CD4-positive, alpha-beta T cell (primary cell): ENCODE data around the gene CAP2. TPM values are rescaled to one million over a fixed set of nuclear protein-coding genes. Genes with fewer than 3 reads are reported as not detected.
A peak's percentile ranks its signal among the peaks of the same experiment; 100 is the strongest.
"Not testable (repeated sequence)": the region's sequence is repeated elsewhere in the genome, so short reads cannot be mapped to it uniquely, and the experiment has no call there.

Experiments
- ATAC-seq: fragments of 200-7000 bp; cut with Tn5 transposase; one replicate; pipeline ENCODE4 v1.10.0; 2022; ENCODE audit warnings: mild to moderate bottlenecking; ENCODE audit not compliant: poor library complexity
- CTCF ChIA-PET: fragments of 350-600 bp; sonication (Branson Sonifier 250); formaldehyde crosslinking; loops from one replicate; lab custom pipeline; 2021; ENCODE audit warnings: antibody characterized with exemption, inconsistent platforms; lab: Charles Lee
- POLR2A ChIA-PET: fragments of 350-600 bp; sonication (Branson Sonifier 250); formaldehyde crosslinking; loops from one replicate; lab custom pipeline; 2021; ENCODE audit warnings: antibody characterized with exemption, inconsistent platforms; lab: Charles Lee
- DNase-seq, 14 experiments: peaks; one replicate each; pipeline ENCODE4 v3.0.0-alpha.2; 2013 to 2020; ENCODE audit warnings: mixed read lengths in 2 of 14
- H3K27ac ChIP-seq, 2 donors: one replicate each; pipeline versions ENCODE4 v1.5.1 to v1.7.0; 2013; ENCODE audit warnings: low read length in 2 of 2, low read depth in 1 of 2, mild to moderate bottlenecking in 1 of 2
- H3K27me3 ChIP-seq, 2 experiments: 1 replicate in 1 of 2; 2 replicates in 1 of 2; pipeline versions ENCODE4 v1.6.1 to v1.7.0; 2013; ENCODE audit warnings: low read length in 2 of 2, control low read depth in 1 of 2, mild to moderate bottlenecking in 1 of 2, moderate library complexity in 1 of 2; ENCODE audit not compliant: insufficient read depth in 2 of 2, control insufficient read depth in 1 of 2
- H3K36me3 ChIP-seq: one replicate; pipeline ENCODE4 v1.6.1; 2013; ENCODE audit warnings: low read length, control low read depth; ENCODE audit not compliant: insufficient read depth
- H3K4me1 ChIP-seq: one replicate; pipeline ENCODE4 v1.6.1; 2013; ENCODE audit warnings: low read length, control low read depth; ENCODE audit not compliant: insufficient read depth
- H3K4me3 ChIP-seq: one replicate; pipeline ENCODE4 v1.5.1; 2013; ENCODE audit warnings: mild to moderate bottlenecking, low read length, moderate library complexity
- H3K9me3 ChIP-seq, 2 experiments: 1 replicate in 1 of 2; 2 replicates in 1 of 2; pipeline versions ENCODE4 v1.6.1 to v1.7.0; 2013; ENCODE audit warnings: low read length in 2 of 2, mild to moderate bottlenecking in 2 of 2, control low read depth in 1 of 2, moderate library complexity in 1 of 2; ENCODE audit not compliant: control insufficient read depth in 1 of 2, insufficient read depth in 1 of 2
- H3K27ac Mint-ChIP-seq: one replicate; pipeline ENCODE4 v1.8.0; 2020; ENCODE audit warnings: mixed read lengths
- H3K27me3 Mint-ChIP-seq: one replicate; pipeline ENCODE4 v1.8.0; 2021; ENCODE audit warnings: mixed read lengths
- H3K36me3 Mint-ChIP-seq: one replicate; pipeline ENCODE4 v1.8.0; 2021; ENCODE audit warnings: low read depth, mixed read lengths
- H3K4me1 Mint-ChIP-seq: one replicate; pipeline ENCODE4 v1.8.0; 2021; ENCODE audit warnings: low read depth, mixed read lengths
- H3K4me3 Mint-ChIP-seq: one replicate; pipeline ENCODE4 v1.8.0; 2020; ENCODE audit warnings: mild to moderate bottlenecking, mixed read lengths
- H3K9me3 Mint-ChIP-seq: one replicate; pipeline ENCODE4 v1.8.0; 2020; ENCODE audit warnings: mixed read lengths
- intact Hi-C, 2 experiments: fragments of 100-400 bp; cut with DNase I in 1 of 2; cut with micrococcal nuclease in 1 of 2; formaldehyde crosslinking; loops; one replicate each; pipeline versions ENCODE4 v1.15.1 to v1.9.0; 2023 to 2025; cut with DNase I, micrococcal nuclease
- total RNA-seq, 174 experiments: library from RNA in 2 of 174; stranded (reverse) in 2 of 174; gene quantifications; one replicate each; pipeline ENCODE4 v1.2.3 and lab custom pipeline; 2021 to 2026
- TF ChIP-seq, protein P1 (sequence below): fragments of 200-600 bp; IDR thresholded peaks from one replicate; pipeline ENCODE4 v1.8.0; 2022; ENCODE audit warnings: antibody characterized with exemption, mild to moderate bottlenecking

CAP2 gene
- total RNA-seq, 2 experiments from 2014 or later: not detected

DNA sequence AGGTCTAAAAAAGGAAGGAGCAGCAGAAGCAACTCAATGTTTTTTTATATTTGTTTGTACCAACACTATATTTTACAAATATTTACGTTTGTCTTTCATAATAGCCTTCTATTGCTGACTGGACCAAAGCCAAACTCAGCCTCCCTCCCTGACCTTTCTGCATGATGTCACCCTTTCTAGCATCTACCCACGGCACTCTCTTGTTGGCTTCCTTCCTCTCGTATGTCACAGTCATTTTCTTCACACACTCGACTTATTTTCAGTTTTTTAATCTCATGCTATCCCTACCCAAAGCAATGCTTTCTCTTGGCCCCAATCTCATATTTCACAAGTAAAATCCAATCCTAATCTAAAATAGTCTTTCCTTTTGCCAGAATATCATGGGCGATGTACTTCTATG is 190.4 kb downstream of the CAP2 start:
- no peak for DNase-seq
- H3K27me3 Mint-ChIP-seq: peaks cover 5% of the 10 kb centered on the region
- no peaks in the 10 kb centered on the region for H3K9me3 Mint-ChIP-seq
- no peaks in the 10 kb centered on the region for H3K36me3 ChIP-seq
- POLR2A ChIA-PET: interaction anchor here (0.6 to 1.3 kb wide), 4 partner anchors 12 to 220 kb away, joined by 3 to 20 read pairs (median 4); partner anchors contain the start of genes FAM8A1 and NUP153
- peaks cover 0 to 3% of the 10 kb centered on the region in 2 experiments for H3K9me3 ChIP-seq
- H3K4me3 Mint-ChIP-seq: no peak overlapping the region
- H3K27ac Mint-ChIP-seq: peak overlapping the region; percentile 7
- H3K27me3 ChIP-seq: peaks cover 0 to 4% of the 10 kb centered on the region in 2 experiments
- intact Hi-C loops: loop anchor here (1.0 to 10.0 kb wide), 6 partner anchors 16 to 571 kb away; partner anchors contain the start of genes FAM8A1 (in 1 of the 2), KDM1B (in 1 of the 2) and TPMT (in 1 of the 2)
- H3K4me3 ChIP-seq: no peak overlapping the region
- H3K27ac ChIP-seq: no peak overlapping the region
- CTCF ChIA-PET: interaction anchor here (0.6 to 1.3 kb wide), 11 partner anchors 12 to 221 kb away, joined by 3 to 5 read pairs (median 4); partner anchors contain the start of gene FAM8A1
- peaks cover 5% of the 10 kb centered on the region for H3K4me1 Mint-ChIP-seq
- H3K36me3 Mint-ChIP-seq: no peaks in the 10 kb centered on the region
- ATAC-seq: no peak
- TF ChIP-seq, protein P1, sequence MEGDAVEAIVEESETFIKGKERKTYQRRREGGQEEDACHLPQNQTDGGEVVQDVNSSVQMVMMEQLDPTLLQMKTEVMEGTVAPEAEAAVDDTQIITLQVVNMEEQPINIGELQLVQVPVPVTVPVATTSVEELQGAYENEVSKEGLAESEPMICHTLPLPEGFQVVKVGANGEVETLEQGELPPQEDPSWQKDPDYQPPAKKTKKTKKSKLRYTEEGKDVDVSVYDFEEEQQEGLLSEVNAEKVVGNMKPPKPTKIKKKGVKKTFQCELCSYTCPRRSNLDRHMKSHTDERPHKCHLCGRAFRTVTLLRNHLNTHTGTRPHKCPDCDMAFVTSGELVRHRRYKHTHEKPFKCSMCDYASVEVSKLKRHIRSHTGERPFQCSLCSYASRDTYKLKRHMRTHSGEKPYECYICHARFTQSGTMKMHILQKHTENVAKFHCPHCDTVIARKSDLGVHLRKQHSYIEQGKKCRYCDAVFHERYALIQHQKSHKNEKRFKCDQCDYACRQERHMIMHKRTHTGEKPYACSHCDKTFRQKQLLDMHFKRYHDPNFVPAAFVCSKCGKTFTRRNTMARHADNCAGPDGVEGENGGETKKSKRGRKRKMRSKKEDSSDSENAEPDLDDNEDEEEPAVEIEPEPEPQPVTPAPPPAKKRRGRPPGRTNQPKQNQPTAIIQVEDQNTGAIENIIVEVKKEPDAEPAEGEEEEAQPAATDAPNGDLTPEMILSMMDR: no peak
- peaks cover 3% of the 10 kb centered on the region for H3K4me1 ChIP-seq

DNA sequence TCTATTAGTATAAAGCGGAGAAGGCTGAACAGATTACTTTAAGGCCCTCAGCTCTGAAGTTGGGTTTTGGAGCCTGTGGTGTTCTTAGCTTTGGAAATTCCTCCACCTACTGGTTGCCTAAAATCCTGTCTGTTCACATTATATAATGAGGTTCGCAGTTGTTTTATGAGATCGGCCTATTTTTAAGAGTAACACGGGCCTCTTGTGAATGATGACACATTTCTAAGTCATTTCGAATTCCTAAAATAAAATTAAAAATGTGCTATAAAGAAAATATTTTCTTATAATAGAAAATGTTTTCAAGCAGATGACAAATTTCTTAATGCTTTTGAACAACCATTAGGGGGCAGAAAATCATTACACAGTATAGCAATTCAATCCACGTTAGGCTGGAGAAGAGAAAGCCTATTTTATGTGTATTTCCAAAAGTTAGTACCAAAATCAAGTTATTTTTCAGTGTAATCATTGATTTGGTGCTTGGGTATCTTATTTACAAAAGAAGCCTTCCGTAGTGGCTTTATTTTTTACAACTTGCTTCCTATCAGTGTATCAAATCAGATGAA is 190.9 kb downstream of the CAP2 start:
- peaks cover 5% of the 10 kb centered on the region for H3K4me1 ChIP-seq
- Mint-ChIP-seq H3K27ac (peak overlapping the region; percentile 7), H3K4me1 (peaks cover 10% of the 10 kb centered on the region), H3K4me3 (no peak overlapping the region), H3K36me3 (no peaks in the 10 kb centered on the region), H3K27me3 (peaks cover 5% of the 10 kb centered on the region), H3K9me3 (no peaks in the 10 kb centered on the region)
- peaks cover 0 to 3% of the 10 kb centered on the region in 2 experiments for H3K27me3 ChIP-seq
- POLR2A ChIA-PET: interaction anchor here (0.6 to 1.5 kb wide), 5 partner anchors 12 to 220 kb away, joined by 3 to 20 read pairs (median 4); partner anchors contain the start of genes FAM8A1 and NUP153
- peak in 4 of 14 experiments; percentile 17 to 70 (median 61) for DNase-seq
- H3K36me3 ChIP-seq: no peaks in the 10 kb centered on the region
- H3K27ac ChIP-seq: no peak overlapping the region
- TF ChIP-seq, protein P1: peak; percentile 99
- H3K9me3 ChIP-seq: peaks cover 0 to 3% of the 10 kb centered on the region in 2 experiments
- peak; percentile 69 for ATAC-seq
- no peak overlapping the region for H3K4me3 ChIP-seq
- CTCF ChIA-PET: interaction anchor here (0.6 to 1.3 kb wide), 11 partner anchors 11 to 221 kb away, joined by 3 to 5 read pairs (median 4); partner anchors contain the start of gene FAM8A1
- intact Hi-C loops: loop anchor here (1.0 to 10.0 kb wide), 5 partner anchors 16 to 570 kb away; partner anchors contain the start of genes FAM8A1 (in 1 of the 2), KDM1B (in 1 of the 2) and TPMT (in 1 of the 2)

DNA sequence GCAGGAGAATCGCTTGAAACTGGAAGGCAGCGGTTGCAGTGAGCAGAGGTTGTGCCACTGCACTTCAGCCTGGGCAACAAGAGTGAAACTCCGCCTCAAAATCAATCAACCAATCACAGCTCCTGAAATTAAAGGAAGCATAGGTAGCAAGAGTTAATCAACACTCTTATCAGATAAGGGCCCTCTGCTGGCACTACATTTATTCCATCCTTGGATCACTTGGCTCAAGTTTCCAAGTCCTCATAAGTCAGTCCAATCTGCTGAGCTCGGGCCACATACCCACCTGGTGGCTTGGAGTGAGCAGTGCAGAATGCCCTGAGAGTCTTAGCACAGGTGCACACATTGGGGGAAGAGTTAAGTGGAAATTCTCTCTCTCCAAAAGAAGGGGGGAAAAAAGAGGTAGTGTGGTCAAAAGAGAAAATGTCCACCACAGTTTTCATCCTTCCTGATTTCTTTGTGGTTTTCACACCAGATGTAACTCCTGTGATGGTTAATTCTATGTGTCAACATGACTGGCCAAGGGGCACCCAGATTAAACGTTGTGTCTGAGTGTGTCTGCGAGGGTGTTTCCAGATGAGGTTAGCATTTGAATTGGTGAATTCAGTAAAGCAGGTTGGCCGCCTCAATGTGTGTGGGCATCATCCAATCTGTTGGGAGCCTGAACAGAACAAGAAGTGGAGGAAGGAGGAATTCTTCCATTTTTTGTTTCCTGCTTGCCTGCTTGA is 192.5 kb downstream of the CAP2 start:
- ATAC-seq (no peak), DNase-seq (peak in 2 of 14 experiments; percentile 23 to 26)
- TF ChIP-seq, protein P1: no peak
- Histone ChIP-seq H3K27me3 (no peaks in the 10 kb centered on the region), H3K9me3 (peaks cover 0 to under 1% of the 10 kb centered on the region in 2 experiments), H3K27ac (no peak overlapping the region), H3K4me1 (peaks cover 9% of the 10 kb centered on the region), H3K36me3 (no peaks in the 10 kb centered on the region), H3K4me3 (no peak overlapping the region)
- peaks cover 4% of the 10 kb centered on the region for H3K27me3 Mint-ChIP-seq
- H3K9me3 Mint-ChIP-seq: no peaks in the 10 kb centered on the region
- no peak overlapping the region for H3K27ac Mint-ChIP-seq
- ChIA-PET CTCF (no interaction called here), POLR2A (interaction anchor here (1.5 kb wide), 1 partner anchor 47 kb away, joined by 3 read pairs; no protein-coding TSS in a partner anchor)
- H3K4me1 Mint-ChIP-seq: peaks cover 23% of the 10 kb centered on the region
- H3K36me3 Mint-ChIP-seq: no peaks in the 10 kb centered on the region
- intact Hi-C loops: loop anchor here (5.0 to 10.0 kb wide), 4 partner anchors 36 to 569 kb away; partner anchors contain the start of genes KDM1B (in 1 of the 2), NUP153 (in 1 of the 2) and TPMT (in 1 of the 2)
- H3K4me3 Mint-ChIP-seq: no peak overlapping the region

DNA sequence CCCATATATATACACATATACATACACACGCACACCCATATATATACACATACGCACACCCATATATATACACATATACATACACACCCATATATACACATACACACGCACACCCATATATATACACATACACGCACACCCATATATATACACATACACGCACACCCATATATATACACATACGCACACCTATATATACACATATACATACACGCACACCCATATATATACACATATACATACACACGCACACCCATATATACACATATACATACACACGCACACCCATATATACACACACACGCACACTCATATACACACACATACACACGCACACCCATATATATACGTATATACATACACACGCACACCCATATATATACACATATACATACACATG is 193.2 kb downstream of the CAP2 start:
- H3K9me3 ChIP-seq, H3K4me3 Mint-ChIP-seq, H3K4me3 ChIP-seq, CTCF ChIA-PET, DNase-seq, H3K27me3 Mint-ChIP-seq, H3K4me1 ChIP-seq, H3K27ac ChIP-seq, H3K27me3 ChIP-seq, ATAC-seq, H3K9me3 Mint-ChIP-seq, H3K36me3 Mint-ChIP-seq, H3K27ac Mint-ChIP-seq, H3K36me3 ChIP-seq, POLR2A ChIA-PET: not testable (repeated sequence)
- intact Hi-C loops: loop anchor here (5.0 to 10.0 kb wide), 4 partner anchors 36 to 568 kb away; partner anchors contain the start of genes KDM1B (in 1 of the 2), NUP153 (in 1 of the 2) and TPMT (in 1 of the 2)
- H3K4me1 Mint-ChIP-seq: peaks cover 29% of the 10 kb centered on the region
